Fibroblast of pulmonary artery (primary cell): Measurements from ENCODE around the gene MED25.
A peak's percentile ranks its signal among the peaks of the same experiment; 100 is the strongest.

ENCODE experiments used
- DNase-seq: peaks from one replicate; pipeline ENCODE4 v3.0.0-alpha.2; 2010; ENCODE audit warnings: low read depth
- H3K4me3 ChIP-seq: replicated peaks from 2 replicates; pipeline ENCODE4 v1.5.1; 2011; ENCODE audit warnings: low read depth, mild to moderate bottlenecking, control low read depth, low read length, moderate library complexity
- CTCF ChIP-seq: IDR thresholded peaks from 2 replicates; pipeline ENCODE4 v1.5.1; 2011; ENCODE audit warnings: mild to moderate bottlenecking, control low read depth, low read length, inconsistent platforms; ENCODE audit errors: missing control alignments

The MED25 gene

GRCh38 chr19:49881186-49881585, 63.1 kb downstream of the MED25 start:
- no peak for DNase-seq
- no peak for TF ChIP-seq CTCF
- no peak overlapping the region for H3K4me3 ChIP-seq

- TF ChIP-seq CTCF, result no peak
- peak; percentile 30 for DNase-seq
- H3K4me3 ChIP-seq, result no peak overlapping the region
Measured at GRCh38 chr19:49881672-49882394, 63.7 kb downstream of the MED25 start.

- no peak overlapping the region for H3K4me3 ChIP-seq
- DNase-seq, result no peak
- no peak for TF ChIP-seq CTCF
Measured at GRCh38 chr19:49882643-49883042, 64.6 kb downstream of the MED25 start.

- H3K4me3 ChIP-seq, result no peak overlapping the region
- TF ChIP-seq CTCF, result no peak
- no peak for DNase-seq
Measured at GRCh38 chr19:49883094-49883493, 65.0 kb downstream of the MED25 start.

- no peak for TF ChIP-seq CTCF
- no peak overlapping the region for H3K4me3 ChIP-seq
- no peak for DNase-seq
Measured at GRCh38 chr19:49884109-49884508, 66.0 kb downstream of the MED25 start.

- no peak for DNase-seq
Measured at GRCh38 chr19:49884760-49885159, 66.7 kb downstream of the MED25 start.

More at GRCh38 chr19:49884760-49885159, 66.7 kb downstream of the MED25 start:
- no peak for TF ChIP-seq CTCF
- no peak overlapping the region for H3K4me3 ChIP-seq
